OCI-LY1 (cell line): ENCODE measurements around the gene CXCL6.

Source experiments
- H2AFZ ChIP-seq: fragments of 200-600 bp; sonication (generic), shearing (Covaris generic); 2 replicates; pipeline ENCODE4 v1.6.0; 2014; ENCODE audit warnings: antibody characterized with exemption, mild to moderate bottlenecking, low read length
- H3F3A ChIP-seq: fragments of 200-600 bp; sonication (generic), shearing (Covaris generic); 2 replicates; pipeline ENCODE4 v1.6.0; 2014; ENCODE audit warnings: mild to moderate bottlenecking, antibody characterized with exemption, low read length, moderate library complexity; ENCODE audit not compliant: insufficient read depth
- H3K27ac ChIP-seq: fragments of 200-600 bp; sonication (generic); 2 replicates; pipeline ENCODE4 v1.5.1; 2014; ENCODE audit warnings: low read length, mixed run types, mild to moderate bottlenecking, low read depth; ENCODE audit not compliant: poor library complexity, severe bottlenecking
- H3K27me3 ChIP-seq: fragments of 200-600 bp; sonication (generic); 2 replicates; pipeline ENCODE4 v1.6.0; 2014; ENCODE audit warnings: antibody characterized with exemption, mild to moderate bottlenecking, low read length, moderate library complexity; ENCODE audit not compliant: insufficient read depth
- H3K36me3 ChIP-seq: fragments of 200-600 bp; sonication (generic); 2 replicates; pipeline ENCODE4 v1.6.1; 2014; ENCODE audit warnings: mild to moderate bottlenecking, antibody characterized with exemption, low read length, moderate library complexity, mixed read lengths; ENCODE audit not compliant: insufficient read depth
- H3K4me1 ChIP-seq: fragments of 200-600 bp; sonication (generic); 2 replicates; pipeline ENCODE4 v1.5.1; 2014; ENCODE audit warnings: mild to moderate bottlenecking, low read length, moderate library complexity; ENCODE audit not compliant: insufficient read depth, severe bottlenecking
- H3K4me2 ChIP-seq: fragments of 200-600 bp; sonication (generic), shearing (Covaris generic); 2 replicates; pipeline ENCODE4 v1.6.1; 2014; ENCODE audit warnings: low read length
- H3K4me3 ChIP-seq: fragments of 200-600 bp; sonication (generic); 2 replicates; pipeline ENCODE4 v1.5.1; 2014; ENCODE audit warnings: low read length, low read depth, mild to moderate bottlenecking, mixed read lengths; ENCODE audit not compliant: poor library complexity, severe bottlenecking
- H3K79me2 ChIP-seq: fragments of 200-600 bp; shearing (Covaris generic); 2 replicates; pipeline ENCODE4 v1.6.1; 2016; ENCODE audit warnings: mixed run types, low read length, mixed read lengths; ENCODE audit not compliant: insufficient read depth
- H3K9ac ChIP-seq: fragments of 200-600 bp; sonication (generic), shearing (Covaris generic); 2 replicates; pipeline ENCODE4 v1.6.1; 2014; ENCODE audit warnings: mild to moderate bottlenecking, low read length, mixed read lengths
- H3K9me2 ChIP-seq: fragments of 200-600 bp; sonication (generic), shearing (Covaris generic); 2 replicates; pipeline ENCODE4 v1.6.1; 2014; ENCODE audit warnings: low read depth, mild to moderate bottlenecking, low read length, mixed read lengths
- H3K9me3 ChIP-seq: fragments of 200-600 bp; shearing (Covaris generic); 2 replicates; pipeline ENCODE4 v1.6.1; 2014; ENCODE audit warnings: low read length, mixed read lengths
- H4K20me1 ChIP-seq: fragments of 200-600 bp; sonication (generic), shearing (Covaris generic); 2 replicates; pipeline ENCODE4 v1.6.0; 2016; ENCODE audit warnings: mild to moderate bottlenecking, low read length; ENCODE audit not compliant: insufficient read depth
- CTCF ChIP-seq: fragments of 200-600 bp; sonication (generic), shearing (Covaris generic); IDR thresholded peaks from 2 replicates; pipeline ENCODE4 v1.5.1; 2017; ENCODE audit warnings: mild to moderate bottlenecking, antibody characterized with exemption, low read length, moderate library complexity, mixed read lengths
- EZH2 ChIP-seq: fragments of 200-600 bp; sonication (generic), shearing (Covaris generic); IDR thresholded peaks from 2 replicates; pipeline ENCODE4 v1.8.0; 2017; ENCODE audit warnings: borderline replicate concordance, mixed run types, mild to moderate bottlenecking, antibody characterized with exemption, low read length, moderate library complexity, mixed read lengths

Gene CXCL6

GRCh38 chr4:73856518-73856917, 20.0 kb downstream of the CXCL6 start:
- Histone ChIP-seq H3K9ac (no peak overlapping the region), H4K20me1 (no peaks in the 10 kb centered on the region), H3K27me3 (no peaks in the 10 kb centered on the region), H2AFZ (no peak overlapping the region), H3K9me2 (no peaks in the 10 kb centered on the region), H3K27ac (no peak overlapping the region), H3F3A (no peaks in the 10 kb centered on the region), H3K9me3 (no peaks in the 10 kb centered on the region), H3K79me2 (no peaks in the 10 kb centered on the region), H3K4me2 (no peak overlapping the region), H3K36me3 (no peaks in the 10 kb centered on the region), H3K4me1 (no peaks in the 10 kb centered on the region), H3K4me3 (no peak overlapping the region)
- TF ChIP-seq CTCF (no peak), EZH2 (no peak)

- H3K27ac ChIP-seq: no peak overlapping the region
- H3K27me3 ChIP-seq: no peaks in the 10 kb centered on the region
- H3K4me1 ChIP-seq: no peaks in the 10 kb centered on the region
- no peak overlapping the region for H3K4me3 ChIP-seq
- no peak overlapping the region for H3K4me2 ChIP-seq
- no peak for TF ChIP-seq EZH2
- no peak for TF ChIP-seq CTCF
- H2AFZ ChIP-seq: no peak overlapping the region
- H3K9me3 ChIP-seq: no peaks in the 10 kb centered on the region
- no peaks in the 10 kb centered on the region for H3F3A ChIP-seq
- H3K9me2 ChIP-seq: no peaks in the 10 kb centered on the region
- no peaks in the 10 kb centered on the region for H3K36me3 ChIP-seq
- H3K79me2 ChIP-seq: no peaks in the 10 kb centered on the region
- H3K9ac ChIP-seq: no peak overlapping the region
- H4K20me1 ChIP-seq: no peaks in the 10 kb centered on the region
Observed at GRCh38 chr4:73859614-73860088, 23.2 kb downstream of the CXCL6 start.

- Histone ChIP-seq H3K4me1 (no peaks in the 10 kb centered on the region), H3K27ac (no peak overlapping the region), H3K27me3 (no peaks in the 10 kb centered on the region)
Observed at GRCh38 chr4:73860181-73860580, 23.7 kb downstream of the CXCL6 start.

More at GRCh38 chr4:73860181-73860580, 23.7 kb downstream of the CXCL6 start:
- H2AFZ ChIP-seq: no peak overlapping the region
- no peaks in the 10 kb centered on the region for H3K9me3 ChIP-seq
- H3K9ac ChIP-seq: no peak overlapping the region
- no peaks in the 10 kb centered on the region for H3K36me3 ChIP-seq
- no peaks in the 10 kb centered on the region for H3F3A ChIP-seq
- H3K79me2 ChIP-seq: no peaks in the 10 kb centered on the region
- no peaks in the 10 kb centered on the region for H3K9me2 ChIP-seq
- H4K20me1 ChIP-seq: no peaks in the 10 kb centered on the region
- H3K4me2 ChIP-seq: no peak overlapping the region
- TF ChIP-seq EZH2 (no peak), CTCF (no peak)
- no peak overlapping the region for H3K4me3 ChIP-seq
